IMR-90 (cell line): ENCODE results near the gene KCNK4. TPM values are rescaled to one million over a fixed set of nuclear protein-coding genes. Genes with fewer than 3 reads are reported as not detected.

Source experiments
- ATAC-seq: fragments of 200-7000 bp; cut with Tn5 transposase; 2 replicates; pipeline ENCODE4 v1.9.1; 2020; ENCODE audit warnings: low read depth, mild to moderate bottlenecking, moderate library complexity
- BruUV-seq: library from RNA; stranded (reverse); fragments of 400-500 nt; replicated peaks from 2 replicates; lab custom pipeline; 2021; lab: Mats Ljungman, UMichigan
- CTCF ChIA-PET: fragments of 300-600 bp; formaldehyde crosslinking; extraction: SDS; loops from one replicate; lab custom pipeline; 2021; ENCODE audit warnings: antibody characterized with exemption; lab: Yijun Ruan, JAX
- POLR2A ChIA-PET: fragments of 300-600 bp; sonication (Branson Sonifier 250); formaldehyde crosslinking; loops from one replicate; lab custom pipeline; 2022; ENCODE audit warnings: antibody characterized with exemption; ENCODE audit not compliant: unreplicated experiment; lab: Charles Lee
- DNase-seq: peaks from one replicate; pipeline ENCODE4 v3.0.0; 2013
- H2AFZ ChIP-seq: replicated peaks from 2 replicates; pipeline ENCODE3; 2013; ENCODE audit warnings: low read length, mild to moderate bottlenecking; ENCODE audit not compliant: poor library complexity
- H2AK5ac ChIP-seq: 2 replicates; pipeline ENCODE4 v1.6.1; 2013; ENCODE audit warnings: low read depth, low read length, inconsistent platforms
- H2AK9ac ChIP-seq: replicated peaks from 2 replicates; pipeline ENCODE3; 2013; ENCODE audit warnings: mild to moderate bottlenecking, low read depth, low read length, moderate library complexity; ENCODE audit not compliant: poor library complexity
- H2BK120ac ChIP-seq: 2 replicates; pipeline ENCODE4 v1.6.1; 2013; ENCODE audit warnings: low read depth, low read length, inconsistent platforms
- H2BK15ac ChIP-seq: 3 replicates; pipeline ENCODE4 v1.6.1; 2013; ENCODE audit warnings: low read depth, low read length, inconsistent platforms
- H2BK20ac ChIP-seq: 2 replicates; pipeline ENCODE4 v1.6.1; 2013; ENCODE audit warnings: low read depth, mild to moderate bottlenecking, inconsistent platforms, low read length, moderate library complexity
- H2BK5ac ChIP-seq: 2 replicates; pipeline ENCODE4 v1.6.1; 2013; ENCODE audit warnings: mild to moderate bottlenecking, low read depth, low read length, inconsistent platforms; ENCODE audit not compliant: poor library complexity, severe bottlenecking
- H3K14ac ChIP-seq: replicated peaks from 2 replicates; pipeline ENCODE4 v1.6.1; 2013; ENCODE audit warnings: low read depth, low read length, inconsistent platforms
- H3K18ac ChIP-seq: 2 replicates; pipeline ENCODE4 v1.6.1; 2013; ENCODE audit warnings: low read depth, low read length, control low read depth
- H3K23ac ChIP-seq: 2 replicates; pipeline ENCODE4 v1.6.1; 2013; ENCODE audit warnings: low read depth, low read length, inconsistent platforms
- H3K27ac ChIP-seq: 2 replicates; pipeline ENCODE4 v1.5.1; 2013; ENCODE audit warnings: mild to moderate bottlenecking, control low read depth, low read length; ENCODE audit not compliant: insufficient read depth
- H3K27me3 ChIP-seq: 2 replicates; pipeline ENCODE4 v1.6.1; 2013; ENCODE audit warnings: low read length; ENCODE audit not compliant: control insufficient read depth, insufficient read depth
- H3K36me3 ChIP-seq: 2 replicates; pipeline ENCODE4 v1.6.1; 2013; ENCODE audit warnings: low read length, mixed read lengths; ENCODE audit not compliant: control insufficient read depth, insufficient read depth
- H3K4ac ChIP-seq: 2 replicates; pipeline ENCODE4 v1.6.1; 2013; ENCODE audit warnings: low read depth, low read length, inconsistent platforms
- H3K4me1 ChIP-seq: 2 replicates; pipeline ENCODE4 v1.6.1; 2013; ENCODE audit warnings: low read length, mixed read lengths; ENCODE audit not compliant: control insufficient read depth, insufficient read depth
- H3K4me2 ChIP-seq: 2 replicates; pipeline ENCODE4 v1.6.1; 2013; ENCODE audit warnings: low read depth, mild to moderate bottlenecking, control low read depth, low read length, moderate library complexity
- H3K4me3 ChIP-seq: 2 replicates; pipeline ENCODE4 v1.5.1; 2013; ENCODE audit warnings: low read depth, mild to moderate bottlenecking, control low read depth, low read length, moderate library complexity; ENCODE audit not compliant: insufficient read depth
- H3K56ac ChIP-seq: 2 replicates; pipeline ENCODE4 v1.6.1; 2013; ENCODE audit warnings: low read length, inconsistent platforms; ENCODE audit not compliant: insufficient read depth; ENCODE audit errors: extremely low read depth
- H3K79me1 ChIP-seq, 2 experiments: 2 replicates each; pipeline ENCODE4 v1.6.1; 2013; ENCODE audit warnings: low read length in 2 of 2, inconsistent platforms in 1 of 2, low read depth in 1 of 2
- H3K9ac ChIP-seq: 2 replicates; pipeline ENCODE4 v1.6.1; 2013; ENCODE audit warnings: low read depth, low read length, control low read depth
- H3K9me1 ChIP-seq: 2 replicates; pipeline ENCODE4 v1.6.1; 2013; ENCODE audit warnings: low read length, inconsistent platforms; ENCODE audit not compliant: insufficient read depth
- H3K9me3 ChIP-seq: 2 replicates; pipeline ENCODE4 v1.6.1; 2013; ENCODE audit warnings: low read length; ENCODE audit not compliant: control insufficient read depth, insufficient read depth
- H4K20me1 ChIP-seq: 2 replicates; pipeline ENCODE4 v1.6.1; 2013; ENCODE audit warnings: low read length, inconsistent platforms; ENCODE audit not compliant: insufficient read depth
- H4K5ac ChIP-seq: 2 replicates; pipeline ENCODE4 v1.6.1; 2013; ENCODE audit warnings: mild to moderate bottlenecking, low read depth, low read length, control low read depth
- H4K8ac ChIP-seq, 2 experiments: 2 replicates each; pipeline ENCODE4 v1.6.1; 2013; ENCODE audit warnings: low read depth in 2 of 2, low read length in 2 of 2, control low read depth in 1 of 2, inconsistent platforms in 1 of 2
- H4K91ac ChIP-seq: 2 replicates; pipeline ENCODE4 v1.6.1; 2013; ENCODE audit warnings: low read depth, low read length, inconsistent platforms; ENCODE audit not compliant: insufficient read depth
- BHLHE40 ChIP-seq: fragments of 150-350 bp; IDR thresholded peaks from 2 replicates; pipeline ENCODE4 v1.6.1; 2016; ENCODE audit warnings: mild to moderate bottlenecking, low read depth, low read length
- CTCF ChIP-seq: conservative IDR thresholded peaks from 2 replicates; pipeline ENCODE4 v1.5.1; 2012; ENCODE audit warnings: mild to moderate bottlenecking, low read depth, low read length, improper control_type of control experiment
- MAFK ChIP-seq: IDR thresholded peaks from 2 replicates; pipeline ENCODE4 v1.6.1; 2012; ENCODE audit warnings: low read depth, low read length, improper control_type of control experiment
- MXI1 ChIP-seq: IDR thresholded peaks from 2 replicates; pipeline ENCODE4 v1.6.1; 2012; ENCODE audit warnings: low read depth, mild to moderate bottlenecking, low read length, moderate library complexity, borderline replicate concordance
- NFE2L2 ChIP-seq: fragments of 150-350 bp; IDR thresholded peaks from 2 replicates; pipeline ENCODE4 v1.6.1; 2016; ENCODE audit warnings: low read depth, mild to moderate bottlenecking, low read length
- SMC3 ChIP-seq: fragments of 150-350 bp; IDR thresholded peaks from 2 replicates; pipeline ENCODE4 v1.6.1; 2016; ENCODE audit warnings: low read depth, mild to moderate bottlenecking, antibody characterized with exemption, low read length, moderate library complexity
- WGBS, 2 experiments: methylation state at CpG; one replicate each; pipeline versions ENCODE4 v1.1.5 to v1.1.7; 2013; ENCODE audit warnings: missing lambda C conversion rate in 2 of 2; ENCODE audit not compliant: insufficient read length in 1 of 2; ENCODE audit errors: extremely low coverage in 2 of 2; 5-methylcytosine and 5-hydroxymethylcytosine counted together
- dilution Hi-C: fragments of 300-500 bp; cut with HindIII; formaldehyde crosslinking; loops from one replicate; pipeline ENCODE4 v1.14.3; 2018; ENCODE audit warnings: low sequenced_read_pairs; ENCODE audit not compliant: unreplicated experiment
- in situ Hi-C: fragments of 300-500 bp; cut with MboI; formaldehyde crosslinking; loops from 3 replicates; pipeline ENCODE4 v1.14.3; 2019; ENCODE audit warnings: low sequenced_read_pairs, inconsistent platforms, mixed read lengths
- intact Hi-C: fragments of 100-400 bp; cut with micrococcal nuclease; formaldehyde crosslinking; loops from 2 replicates; pipeline ENCODE4 v1.10.0; 2022
- polyA plus RNA-seq, 3 experiments: library from polyadenylated mRNA; depleted of rRNA; stranded (reverse); fragments of >200 nt; gene quantifications; 2 replicates each; pipeline ENCODE4 v1.2.3, GENCODE V29; 2012; ENCODE audit warnings: low replicate concordance in 1 of 3
- total RNA-seq: library from RNA; depleted of rRNA; stranded (reverse); fragments of >200 nt; gene quantifications from 2 replicates; pipeline ENCODE4 v1.2.3, GENCODE V29; 2012

Gene KCNK4
- total and polyA plus RNA-seq, 2 of the 4 experiments (the other 2 are of a cell fraction) = not detected

- no peak overlapping the region for H2BK15ac ChIP-seq
- no TSS peak for BruUV-seq
- ATAC-seq (no peak), DNase-seq (no peak)
- H3K4me2 ChIP-seq = no peak overlapping the region
- no peak overlapping the region for H2BK120ac ChIP-seq
- H3K18ac ChIP-seq = no peak overlapping the region
- no peak for TF ChIP-seq MXI1
- no peak for TF ChIP-seq BHLHE40
- no peak for TF ChIP-seq NFE2L2
- no peak for TF ChIP-seq CTCF
- TF ChIP-seq MAFK = no peak
- TF ChIP-seq SMC3 = no peak
- no peak overlapping the region for H4K8ac ChIP-seq
- no peak overlapping the region for H4K91ac ChIP-seq
- H2BK5ac ChIP-seq = peak overlapping the region; percentile 16
- H2AK5ac ChIP-seq = no peak overlapping the region
- H2AK9ac ChIP-seq = peak overlapping the region; percentile 23
- no peak overlapping the region for H3K4me3 ChIP-seq
- peaks cover 7 to 25% of the 10 kb centered on the region in 2 experiments for H3K79me1 ChIP-seq
- no peak overlapping the region for H4K5ac ChIP-seq
- H3K14ac ChIP-seq = no peak overlapping the region
- intact Hi-C loops (no loop called here), dilution Hi-C loops (no loop called here), in situ Hi-C loops (no loop called here)
- no peak overlapping the region for H2BK20ac ChIP-seq
- CTCF ChIA-PET = interaction anchor here (1.5 kb wide), 1 partner anchor 9 kb away, joined by 4 read pairs; no protein-coding TSS in a partner anchor
- H3K27me3 ChIP-seq = no peaks in the 10 kb centered on the region; the same call in 1 of the 2 replicates
- H4K20me1 ChIP-seq = no peaks in the 10 kb centered on the region; the same call in 1 of the 2 replicates
- no peak overlapping the region for H3K9ac ChIP-seq
- peaks cover 22% of the 10 kb centered on the region for H3K36me3 ChIP-seq
- H3K4ac ChIP-seq = no peak overlapping the region
- peaks cover 14% of the 10 kb centered on the region for H3K9me1 ChIP-seq
- no peak overlapping the region for H3K56ac ChIP-seq
- POLR2A ChIA-PET = no interaction called here
- peaks cover 10% of the 10 kb centered on the region for H3K4me1 ChIP-seq
- no peak overlapping the region for H2AFZ ChIP-seq
- H3K27ac ChIP-seq = no peak overlapping the region
- 100% methylated on average over 2 of the region's 7 CpGs; no CpG with 5 or more reads in 1 of the 2 experiments for WGBS, 2 experiments
- H3K9me3 ChIP-seq = 0 out of 2 replicates have a peak, but pooled peaks cover 2% of the 10 kb centered on the region
- no peak overlapping the region for H3K23ac ChIP-seq
Measured at GRCh38 chr11:64322925-64323260, 31.8 kb downstream of the KCNK4 start.
